Stimulated activated effector memory CD8-positive, alpha-beta T cell treated with anti-CD3 and anti-CD28 coated beads, Interleukin-12 subunit alpha, Interleukin-12 subunit beta, amount 100 ng/mL, for 72 hours (primary cell): ENCODE measurements around the gene IL1R1.
A peak's percentile ranks its signal among the peaks of the same experiment; 100 is the strongest.
"Not testable (repeated sequence)": the region's sequence is repeated elsewhere in the genome, so short reads cannot be mapped to it uniquely, and the experiment has no call there.

Experiments used
- ATAC-seq: fragments of 150-1000 bp; cut with Tn5 transposase; 2 replicates; pipeline ENCODE4 v1.10.0; 2021
- DNase-seq, 2 donors: peaks; one replicate each; pipeline ENCODE4 v3.0.0; 2021 to 2022; ENCODE audit warnings: low spot score in 2 of 2
- H3K27ac Mint-ChIP-seq: one replicate; pipeline ENCODE4 v1.8.0; 2022; ENCODE audit warnings: mild to moderate bottlenecking, mixed read lengths
- H3K36me3 Mint-ChIP-seq: one replicate; pipeline ENCODE4 v1.8.0; 2022; ENCODE audit warnings: mild to moderate bottlenecking, mixed read lengths
- H3K4me1 Mint-ChIP-seq: one replicate; pipeline ENCODE4 v1.8.0; 2022; ENCODE audit warnings: mixed read lengths
- H3K4me3 Mint-ChIP-seq: one replicate; pipeline ENCODE4 v1.8.0; 2022; ENCODE audit warnings: mild to moderate bottlenecking, mixed read lengths
- H3K9me3 Mint-ChIP-seq: one replicate; pipeline ENCODE4 v1.8.0; 2022; ENCODE audit warnings: mixed read lengths

IL1R1 gene

GRCh38 chr2:102106813-102107740, 35.5 kb upstream of the IL1R1 start:
- not testable (repeated sequence) for ATAC-seq, DNase-seq, H3K9me3 Mint-ChIP-seq, H3K4me3 Mint-ChIP-seq, H3K36me3 Mint-ChIP-seq, H3K27ac Mint-ChIP-seq
- H3K4me1 Mint-ChIP-seq, result peaks cover 32% of the 10 kb centered on the region

DNA sequence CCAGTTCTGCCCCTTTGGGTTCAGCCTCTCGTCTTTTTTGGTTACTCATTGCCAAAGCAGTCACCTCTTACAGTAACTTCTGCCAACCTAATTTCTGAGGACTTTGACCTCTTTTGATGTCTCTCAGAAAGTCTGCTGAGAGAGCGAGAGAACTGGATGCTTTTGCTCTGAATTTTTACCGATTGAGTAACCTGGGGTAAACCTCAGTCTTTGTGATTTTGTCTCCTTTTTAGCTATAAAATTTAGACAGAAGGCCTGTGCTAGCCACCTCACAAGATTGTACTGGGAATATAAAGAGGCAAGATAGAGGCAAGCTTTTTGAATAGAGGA, 34.8 kb upstream of the IL1R1 start:
- H3K4me3 Mint-ChIP-seq, result no peak overlapping the region
- peaks cover 38% of the 10 kb centered on the region for H3K4me1 Mint-ChIP-seq
- no peak overlapping the region for H3K27ac Mint-ChIP-seq
- no peaks in the 10 kb centered on the region for H3K36me3 Mint-ChIP-seq
- peaks cover under 1% of the 10 kb centered on the region for H3K9me3 Mint-ChIP-seq
- DNase-seq (no peak), ATAC-seq (no peak)

- Mint-ChIP-seq H3K36me3 (no peaks in the 10 kb centered on the region), H3K4me3 (no peak overlapping the region), H3K9me3 (no peaks in the 10 kb centered on the region), H3K4me1 (peaks cover 43% of the 10 kb centered on the region), H3K27ac (no peak overlapping the region)
- no peak for ATAC-seq
- DNase-seq, result no peak
Measured at GRCh38 chr2:102109016-102109415, 33.5 kb upstream of the IL1R1 start.

GRCh38 chr2:102110171-102110570, 32.4 kb upstream of the IL1R1 start:
- no peak overlapping the region for H3K4me3 Mint-ChIP-seq
- DNase-seq, result no peak
- H3K36me3 Mint-ChIP-seq, result no peaks in the 10 kb centered on the region
- no peaks in the 10 kb centered on the region for H3K9me3 Mint-ChIP-seq
- H3K27ac Mint-ChIP-seq, result no peak overlapping the region
- peaks cover 45% of the 10 kb centered on the region for H3K4me1 Mint-ChIP-seq
- no peak for ATAC-seq

- Mint-ChIP-seq H3K4me1 (peaks cover 48% of the 10 kb centered on the region), H3K4me3 (no peak overlapping the region), H3K36me3 (no peaks in the 10 kb centered on the region), H3K9me3 (peaks cover 3% of the 10 kb centered on the region), H3K27ac (no peak overlapping the region)
- no peak for DNase-seq
- peak; percentile 73 for ATAC-seq
Measured at GRCh38 chr2:102110596-102111334, 31.8 kb upstream of the IL1R1 start.

DNA sequence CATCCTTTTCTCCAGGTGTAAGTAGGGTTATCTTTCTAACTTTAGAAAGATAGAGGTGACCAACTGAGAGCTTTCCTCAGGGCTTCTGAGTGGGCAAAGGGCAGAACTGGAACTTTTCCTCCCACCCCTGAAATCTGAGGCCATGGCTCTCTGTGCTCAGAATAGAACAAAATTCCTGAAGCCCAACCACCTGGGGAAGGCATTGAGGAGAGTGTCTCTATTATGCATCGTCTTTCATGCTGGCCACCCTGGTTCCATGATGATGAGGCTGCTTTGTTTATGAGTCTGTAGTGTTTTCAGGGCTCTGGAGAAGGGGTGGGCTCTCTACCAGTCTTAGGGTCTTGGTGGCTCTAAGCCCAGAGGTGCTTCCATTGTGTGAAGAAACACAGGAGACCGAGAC, 30.7 kb upstream of the IL1R1 start:
- Mint-ChIP-seq H3K9me3 (peaks cover 4% of the 10 kb centered on the region), H3K4me3 (no peak overlapping the region), H3K27ac (no peak overlapping the region), H3K4me1 (peaks cover 53% of the 10 kb centered on the region), H3K36me3 (no peaks in the 10 kb centered on the region)
- no peak for ATAC-seq
- no peak for DNase-seq

- H3K9me3 Mint-ChIP-seq, result peaks cover 4% of the 10 kb centered on the region
Measured at GRCh38 chr2:102112271-102112670, 30.3 kb upstream of the IL1R1 start.

GRCh38 chr2:102112692-102113665, 29.6 kb upstream of the IL1R1 start:
- H3K4me1 Mint-ChIP-seq, result peaks cover 57% of the 10 kb centered on the region
- no peak for ATAC-seq

More at GRCh38 chr2:102112271-102112670, 30.3 kb upstream of the IL1R1 start:
- Mint-ChIP-seq H3K4me3 (no peak overlapping the region), H3K27ac (no peak overlapping the region), H3K4me1 (peaks cover 57% of the 10 kb centered on the region), H3K36me3 (no peaks in the 10 kb centered on the region)
- ATAC-seq (no peak), DNase-seq (no peak)

GRCh38 chr2:102114290-102114721, 28.2 kb upstream of the IL1R1 start:
- ATAC-seq, result peak; percentile 93
- Mint-ChIP-seq H3K36me3 (no peaks in the 10 kb centered on the region), H3K9me3 (peaks cover 4% of the 10 kb centered on the region), H3K4me1 (peaks cover 57% of the 10 kb centered on the region), H3K4me3 (no peak overlapping the region), H3K27ac (no peak overlapping the region)
- peak in 1 of 2 donors; percentile 51 for DNase-seq

More at GRCh38 chr2:102112692-102113665, 29.6 kb upstream of the IL1R1 start:
- H3K4me3 Mint-ChIP-seq, result no peak overlapping the region
- H3K36me3 Mint-ChIP-seq, result no peaks in the 10 kb centered on the region
- no peak overlapping the region for H3K27ac Mint-ChIP-seq
- H3K9me3 Mint-ChIP-seq, result peaks cover 4% of the 10 kb centered on the region
- no peak for DNase-seq

DNA sequence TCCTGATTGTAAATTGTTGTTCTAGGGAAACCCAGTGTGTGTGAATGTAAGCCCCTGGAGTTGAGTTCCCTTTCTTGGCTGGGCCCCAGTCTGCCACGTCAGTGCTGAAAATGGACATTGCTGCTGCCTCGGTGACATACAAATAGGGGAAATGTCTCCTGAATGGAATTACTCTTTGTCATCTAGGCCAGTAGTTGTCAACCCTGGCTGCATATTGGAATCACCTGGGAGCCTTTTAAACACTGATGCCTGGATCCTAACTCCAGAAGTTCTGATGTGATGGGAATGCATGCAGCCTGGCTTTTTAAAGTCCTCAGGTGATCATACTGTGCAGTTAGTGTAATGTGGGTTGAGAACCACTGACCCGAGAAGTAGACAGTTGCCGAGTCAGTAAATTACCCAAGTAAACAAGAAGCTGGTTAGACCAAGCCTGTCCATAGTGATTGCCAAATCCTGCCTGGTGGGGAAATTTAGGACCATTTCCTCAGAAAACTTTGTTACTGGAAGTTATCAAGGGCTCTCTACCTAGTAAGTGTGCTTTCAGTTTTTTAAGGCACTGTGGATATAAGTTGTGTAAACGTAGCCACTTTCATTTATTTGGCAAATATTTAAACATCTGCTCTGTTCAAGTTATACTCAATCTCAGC, 27.6 kb upstream of the IL1R1 start:
- DNase-seq (peak in 1 of 2 donors; percentile 50), ATAC-seq (no peak)
- Mint-ChIP-seq H3K4me1 (peaks cover 57% of the 10 kb centered on the region), H3K36me3 (no peaks in the 10 kb centered on the region), H3K27ac (no peak overlapping the region), H3K4me3 (no peak overlapping the region), H3K9me3 (peaks cover 4% of the 10 kb centered on the region)

GRCh38 chr2:102116630-102117471, 25.7 kb upstream of the IL1R1 start:
- ATAC-seq (no peak), DNase-seq (no peak)
- Mint-ChIP-seq H3K4me3 (no peak overlapping the region), H3K9me3 (peaks cover 4% of the 10 kb centered on the region), H3K4me1 (peaks cover 49% of the 10 kb centered on the region), H3K27ac (no peak overlapping the region), H3K36me3 (no peaks in the 10 kb centered on the region)

- no peak overlapping the region for H3K27ac Mint-ChIP-seq
Measured at GRCh38 chr2:102117472-102117858, 25.1 kb upstream of the IL1R1 start.

DNA sequence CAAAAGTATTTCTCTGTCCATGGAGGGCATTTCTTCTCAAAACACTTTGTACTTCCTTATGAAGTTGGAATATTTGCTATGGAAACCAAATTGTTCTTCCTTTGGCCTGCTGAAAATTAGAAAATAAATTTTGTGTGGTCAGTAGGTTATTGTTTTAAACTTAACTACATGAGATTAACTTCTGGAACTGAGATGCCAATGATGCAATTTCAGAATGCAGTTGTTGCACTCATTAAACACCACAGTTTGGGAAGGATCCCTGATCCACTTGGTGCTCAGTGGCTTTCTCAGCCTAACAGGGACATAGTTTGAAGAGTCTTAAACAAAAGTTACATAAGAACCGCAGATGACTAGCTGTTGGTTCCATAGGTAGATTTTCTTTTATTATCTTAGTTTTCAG, 23.3 kb upstream of the IL1R1 start:
- H3K4me1 Mint-ChIP-seq, result peaks cover 31% of the 10 kb centered on the region
- ATAC-seq (no peak), DNase-seq (no peak)
- H3K4me3 Mint-ChIP-seq, result no peak overlapping the region
- H3K9me3 Mint-ChIP-seq, result peaks cover 4% of the 10 kb centered on the region
- H3K27ac Mint-ChIP-seq, result no peak overlapping the region
- no peaks in the 10 kb centered on the region for H3K36me3 Mint-ChIP-seq

More at GRCh38 chr2:102117472-102117858, 25.1 kb upstream of the IL1R1 start:
- H3K9me3 Mint-ChIP-seq, result peaks cover 4% of the 10 kb centered on the region
- no peak overlapping the region for H3K4me3 Mint-ChIP-seq
- H3K4me1 Mint-ChIP-seq, result peaks cover 43% of the 10 kb centered on the region
- no peaks in the 10 kb centered on the region for H3K36me3 Mint-ChIP-seq
- no peak for ATAC-seq
- DNase-seq, result no peak

DNA sequence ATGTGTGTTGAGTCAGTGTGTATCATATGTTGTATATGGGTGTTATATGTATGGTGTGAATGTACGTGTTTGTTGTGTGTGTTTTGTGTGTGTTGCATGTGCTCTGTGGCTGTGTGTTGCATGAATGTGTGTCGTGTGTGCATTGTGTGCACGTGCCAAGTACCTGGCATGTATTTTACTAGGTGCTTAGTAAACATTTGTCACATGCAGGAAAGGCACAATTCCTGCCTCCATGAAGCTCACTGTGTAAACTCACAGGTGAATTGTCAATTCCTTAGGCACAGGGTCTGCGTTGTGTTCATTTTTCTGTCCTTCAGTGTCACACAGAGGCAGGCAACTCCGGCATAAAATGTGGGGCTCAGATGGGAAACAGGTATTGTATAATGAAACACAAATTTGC, 22.3 kb upstream of the IL1R1 start:
- ATAC-seq (no peak), DNase-seq (no peak)
- no peak overlapping the region for H3K27ac Mint-ChIP-seq
- H3K4me3 Mint-ChIP-seq, result no peak overlapping the region
- H3K9me3 Mint-ChIP-seq, result peaks cover 4% of the 10 kb centered on the region
- H3K4me1 Mint-ChIP-seq, result peaks cover 21% of the 10 kb centered on the region
- H3K36me3 Mint-ChIP-seq, result no peaks in the 10 kb centered on the region
